GM12878 (cell line): ENCODE measurements around the gene RPS16. TPM values are rescaled to one million over a fixed set of nuclear protein-coding genes. Genes with fewer than 3 reads are reported as not detected.

ENCODE experiments used
- BCL11A ChIP-seq: IDR thresholded peaks from 2 replicates; pipeline ENCODE4 v1.6.1; 2011; ENCODE audit warnings: low read depth, low read length
- CUX1 ChIP-seq: IDR thresholded peaks from 2 replicates; pipeline ENCODE4 v1.6.1; 2012; ENCODE audit warnings: improper control_type of control experiment, low read depth, low read length; ENCODE audit not compliant: insufficient replicate concordance
- NR2C1 ChIP-seq: fragments of 450-650 bp; IDR thresholded peaks from 2 replicates; pipeline ENCODE4 v1.6.1; 2017; ENCODE audit warnings: antibody characterized with exemption, mild to moderate bottlenecking, moderate library complexity
- SRF ChIP-seq, 2 experiments: IDR thresholded peaks; 2 replicates each; pipeline ENCODE4 v1.6.1; 2011; ENCODE audit warnings: low read depth in 2 of 2, low read length in 2 of 2, mild to moderate bottlenecking in 1 of 2, moderate library complexity in 1 of 2
- YY1 ChIP-seq: IDR thresholded peaks from 2 replicates; pipeline ENCODE4 v1.6.1; 2011; ENCODE audit warnings: low read depth, mild to moderate bottlenecking, low read length
- ZNF207 ChIP-seq: fragments of 450-650 bp; IDR thresholded peaks from 2 replicates; pipeline ENCODE4 v1.6.1; 2014; ENCODE audit warnings: antibody characterized with exemption, mild to moderate bottlenecking, borderline replicate concordance
- polyA plus RNA-seq, 11 experiments: library from polyadenylated mRNA; depleted of rRNA in 4 of 11; unstranded in 6 of 11; stranded (reverse) in 5 of 11; fragments of >200 nt; fragmentation: Nextera tagmentation in 4 of 11; fragmentation: Illumina TruSeq in 1 of 11; extraction: Ambion mirVana in 4 of 11; extraction: Trizol in 1 of 11; gene quantifications; 1 replicate in 1 of 11; 2 replicates in 10 of 11; pipeline versions ENCODE4 v1.2.1 to v1.2.3, GENCODE V29; 2011 to 2016; ENCODE audit warnings: inconsistent platforms in 2 of 11, missing spikeins in 2 of 11, low read depth in 1 of 11
- total RNA-seq, 4 experiments: library from RNA; depleted of rRNA in 3 of 4; stranded (reverse); fragments of >200 nt in 3 of 4; fragmentation: Illumina TruSeq in 1 of 4; extraction: Trizol in 1 of 4; gene quantifications; 2 replicates each; pipeline versions ENCODE4 v1.2.1 to v1.2.3, GENCODE V29; 2013 to 2021

RPS16 gene
- total and polyA plus RNA-seq, 10 of the 15 experiments (the other 5 are each of a cell fraction or from before 2014, with no cell fraction given): 148 to 4,810 (median 2,343) TPM

GRCh38 chr19:39401549-39402345 is 34.0 kb downstream of the RPS16 start (continued):
- TF ChIP-seq CUX1: no peak
- no peak; the same call in 1 of the 2 replicates for TF ChIP-seq NR2C1
- 0 out of 2 replicates have a peak, but pooled peaks have one; percentile 3 for TF ChIP-seq BCL11A
- peak; percentile 70 for TF ChIP-seq ZNF207
- TF ChIP-seq SRF (IDR thresholded peaks at IDR 0.05; ENCODE audit: low read depth in 2 of 2, low read length in 2 of 2): no peak
- TF ChIP-seq YY1: peak; percentile 20; the same call in 1 of the 2 replicates
